HepG2 (cell line): ENCODE results near the gene GMPR. TPM values are rescaled to one million over a fixed set of nuclear protein-coding genes. Genes with fewer than 3 reads are reported as not detected.
A peak's percentile ranks its signal among the peaks of the same experiment; 100 is the strongest.

ENCODE experiments used
- ATAC-seq: fragments of 200-7000 bp; cut with Tn5 transposase; 3 replicates; pipeline ENCODE4 v1.9.1; 2020; ENCODE audit warnings: mild to moderate bottlenecking, moderate library complexity
- BruUV-seq: library from RNA; stranded (reverse); fragments of 400-500 nt; replicated peaks from 2 replicates; lab custom pipeline; 2021; lab: Mats Ljungman, UMichigan
- CTCF ChIA-PET: fragments of 300-600 bp; formaldehyde crosslinking; extraction: SDS; loops from one replicate; lab custom pipeline; 2021; ENCODE audit warnings: low total read pairs, inconsistent platforms, low intra/inter-chr PET ratio; lab: Yijun Ruan, JAX
- POLR2A ChIA-PET: fragments of 350-600 bp; sonication (Branson Sonifier 250); formaldehyde crosslinking; loops from one replicate; lab custom pipeline; 2020; ENCODE audit warnings: antibody characterized with exemption, inconsistent platforms; lab: Yijun Ruan, JAX
- DNase-seq: peaks from one replicate; pipeline ENCODE4 v3.0.0-alpha.2; 2015; ENCODE audit warnings: low spot score
- FAIRE-seq: peaks from 3 replicates; lab custom pipeline; 2011; peaks lifted over from hg19 to GRCh38; lab: Jason Lieb, UNC
- H2AFZ ChIP-seq: one replicate; pipeline ENCODE4 v1.6.1; 2011; ENCODE audit warnings: low read length, inconsistent platforms
- H3K27ac ChIP-seq: fragments of 300-600 bp; 3 replicates; pipeline ENCODE4 v1.8.0; 2011; ENCODE audit warnings: mixed run types, mild to moderate bottlenecking, mixed read lengths, low read length, inconsistent platforms; ENCODE audit not compliant: insufficient read depth; ENCODE audit errors: extremely low read length
- H3K27me3 ChIP-seq, 2 experiments: fragments of 200-600 bp in 1 of 2; 2 replicates in 1 of 2; 3 replicates in 1 of 2; pipeline versions ENCODE4 v1.6.0 to v1.8.0; 2011; ENCODE audit warnings: low read length in 2 of 2, mild to moderate bottlenecking in 2 of 2, moderate library complexity in 2 of 2, inconsistent platforms in 1 of 2; ENCODE audit not compliant: insufficient read depth in 2 of 2, control insufficient read depth in 1 of 2
- H3K36me3 ChIP-seq, 2 experiments: fragments of 200-600 bp in 1 of 2; replicated peaks in 1 of 2; 2 replicates in 1 of 2; 3 replicates in 1 of 2; pipeline versions ENCODE4 v1.5.1 to v1.8.0; 2011; ENCODE audit warnings: low read length in 2 of 2, inconsistent platforms in 1 of 2; ENCODE audit not compliant: insufficient read depth in 2 of 2, control insufficient read depth in 1 of 2
- H3K4me1 ChIP-seq: 2 replicates; pipeline ENCODE4 v1.5.1; 2012; ENCODE audit warnings: low read length, inconsistent platforms; ENCODE audit not compliant: insufficient read depth
- H3K4me2 ChIP-seq: 2 replicates; pipeline ENCODE4 v1.6.0; 2011; ENCODE audit warnings: low read depth, low read length, inconsistent platforms
- H3K4me3 ChIP-seq, 3 experiments: fragments of 200-600 bp in 1 of 3; sonication (generic), shearing (Covaris generic) in 1 of 3; replicated peaks in 1 of 3; 2 replicates each; pipeline ENCODE4 v1.5.1; 2011 to 2016; ENCODE audit warnings: low read length in 3 of 3, inconsistent platforms in 2 of 3, low read depth in 2 of 3, mild to moderate bottlenecking in 2 of 3, control low read depth in 1 of 3, mixed read lengths in 1 of 3; ENCODE audit not compliant: insufficient read depth in 1 of 3
- H3K79me2 ChIP-seq: one replicate; pipeline ENCODE4 v1.6.1; 2011; ENCODE audit warnings: low read length, inconsistent platforms; ENCODE audit not compliant: insufficient read depth
- H3K9ac ChIP-seq: 2 replicates; pipeline ENCODE4 v1.6.0; 2011; ENCODE audit warnings: mild to moderate bottlenecking, low read depth, low read length, inconsistent platforms; ENCODE audit not compliant: insufficient read depth
- H3K9me3 ChIP-seq: 2 replicates; pipeline ENCODE4 v1.5.1; 2012; ENCODE audit warnings: mild to moderate bottlenecking, low read length
- H4K20me1 ChIP-seq: 2 replicates; pipeline ENCODE4 v1.6.0; 2011; ENCODE audit warnings: inconsistent platforms, mild to moderate bottlenecking, low read length, moderate library complexity; ENCODE audit not compliant: insufficient read depth
- ATF7 ChIP-seq, 2 experiments: fragments of 450-650 bp in 1 of 2; sonication (generic) in 1 of 2; formaldehyde crosslinking in 1 of 2; IDR thresholded peaks; 2 replicates each; pipeline versions ENCODE4 v1.4.0 to v1.6.1; 2016 to 2020; ENCODE audit warnings: antibody characterized with exemption in 1 of 2, mild to moderate bottlenecking in 1 of 2, missing genetic modification reagents in 1 of 2
- STAG1 ChIP-seq: sonication (generic); formaldehyde crosslinking; IDR thresholded peaks from 2 replicates; pipeline ENCODE4 v1.4.0; 2020; ENCODE audit warnings: missing genetic modification reagents
- TBP ChIP-seq: sonication (generic); formaldehyde crosslinking; IDR thresholded peaks from 2 replicates; pipeline ENCODE4 v1.5.0; 2020; ENCODE audit warnings: missing genetic modification reagents
- ZNF501 ChIP-seq: sonication (generic); formaldehyde crosslinking; IDR thresholded peaks from 2 replicates; pipeline ENCODE4 v1.5.1; 2020; ENCODE audit warnings: mild to moderate bottlenecking, moderate library complexity, missing genetic modification reagents
- WGBS: methylation state at CpG from one replicate; pipeline ENCODE4 v1.1.6; 2017; ENCODE audit warnings: low lambda C conversion rate; 5-methylcytosine and 5-hydroxymethylcytosine counted together
- in situ Hi-C: cut with HindIII; loops from 2 replicates; pipeline ENCODE4 v1.10.0; 2017; ENCODE audit warnings: low pct_unique_long_range_greater_than_20kb; ENCODE audit not compliant: extremely low pct_ligation_motif_present
- intact Hi-C: fragments of 100-400 bp; cut with micrococcal nuclease; formaldehyde crosslinking; loops from one replicate; pipeline ENCODE4 v1.10.0; 2022; ENCODE audit not compliant: unreplicated experiment
- polyA plus RNA-seq, 8 experiments: library from polyadenylated mRNA; depleted of rRNA in 3 of 8; stranded (reverse) in 7 of 8; unstranded in 1 of 8; fragments of >200 nt; fragmentation: Illumina TruSeq in 4 of 8; extraction: Trizol in 4 of 8; gene quantifications; 2 replicates each; pipeline versions ENCODE4 v1.2.1 to v1.2.3, GENCODE V29; 2011 to 2016; ENCODE audit warnings: low read depth in 4 of 8, missing spikeins in 1 of 8, mixed read lengths in 1 of 8; ENCODE audit not compliant: insufficient read depth in 1 of 8
- total RNA-seq, 5 experiments: library from RNA; depleted of rRNA; stranded (reverse); fragments of >200 nt; fragmentation: Illumina TruSeq; extraction: Trizol; gene quantifications; 2 replicates each; pipeline ENCODE4 v1.2.3, GENCODE V29; 2016; ENCODE audit warnings: low read depth in 1 of 5
- TF ChIP-seq, protein P1 (sequence below): sonication (generic); formaldehyde crosslinking; IDR thresholded peaks from 2 replicates; pipeline ENCODE4 v1.5.0; 2020; ENCODE audit warnings: mild to moderate bottlenecking, missing genetic modification reagents, moderate library complexity
- TF ChIP-seq, protein P2 (sequence below): sonication (generic); formaldehyde crosslinking; IDR thresholded peaks from 2 replicates; pipeline ENCODE4 v1.4.0; 2020; ENCODE audit warnings: missing genetic modification reagents

The GMPR gene
- total and polyA plus RNA-seq, 2 of the 13 experiments (the other 11 are each of a cell fraction or from before 2014, with no cell fraction given): not detected

GRCh38 chr6:16338577-16339264, 100.3 kb downstream of the GMPR start:
- H3K79me2 ChIP-seq: no peaks in the 10 kb centered on the region
- no peaks in the 10 kb centered on the region for H3K4me1 ChIP-seq
- H3K27me3 ChIP-seq: no peaks in the 10 kb centered on the region
- ATAC-seq: peak; percentile 73
- no peak overlapping the region for H3K27ac ChIP-seq
- 97% methylated on average over 10 of the region's 10 CpGs for WGBS
- DNase-seq: no peak
- no peak overlapping the region for H3K9ac ChIP-seq
- FAIRE-seq: peak; percentile 30
- no peaks in the 10 kb centered on the region; a peak in 1 of 5 replicates for H3K36me3 ChIP-seq
- in situ Hi-C loops (loop anchor here (25.0 kb wide), 1 partner anchor 624 kb away; no protein-coding TSS in a partner anchor), intact Hi-C loops (loop anchor here (10.0 kb wide), 1 partner anchor 156 kb away; no protein-coding TSS in a partner anchor)
- H4K20me1 ChIP-seq: no peaks in the 10 kb centered on the region
- no peak overlapping the region for H3K4me3 ChIP-seq
- H2AFZ ChIP-seq: no peak overlapping the region
- ChIA-PET POLR2A (no interaction called here), CTCF (no interaction called here)
- TF ChIP-seq ZNF501: no peak
- TF ChIP-seq, protein P1, sequence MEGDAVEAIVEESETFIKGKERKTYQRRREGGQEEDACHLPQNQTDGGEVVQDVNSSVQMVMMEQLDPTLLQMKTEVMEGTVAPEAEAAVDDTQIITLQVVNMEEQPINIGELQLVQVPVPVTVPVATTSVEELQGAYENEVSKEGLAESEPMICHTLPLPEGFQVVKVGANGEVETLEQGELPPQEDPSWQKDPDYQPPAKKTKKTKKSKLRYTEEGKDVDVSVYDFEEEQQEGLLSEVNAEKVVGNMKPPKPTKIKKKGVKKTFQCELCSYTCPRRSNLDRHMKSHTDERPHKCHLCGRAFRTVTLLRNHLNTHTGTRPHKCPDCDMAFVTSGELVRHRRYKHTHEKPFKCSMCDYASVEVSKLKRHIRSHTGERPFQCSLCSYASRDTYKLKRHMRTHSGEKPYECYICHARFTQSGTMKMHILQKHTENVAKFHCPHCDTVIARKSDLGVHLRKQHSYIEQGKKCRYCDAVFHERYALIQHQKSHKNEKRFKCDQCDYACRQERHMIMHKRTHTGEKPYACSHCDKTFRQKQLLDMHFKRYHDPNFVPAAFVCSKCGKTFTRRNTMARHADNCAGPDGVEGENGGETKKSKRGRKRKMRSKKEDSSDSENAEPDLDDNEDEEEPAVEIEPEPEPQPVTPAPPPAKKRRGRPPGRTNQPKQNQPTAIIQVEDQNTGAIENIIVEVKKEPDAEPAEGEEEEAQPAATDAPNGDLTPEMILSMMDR (CRISPR knock-in tag): peak; percentile 22; the same call in 1 of the 2 replicates
- TF ChIP-seq STAG1 (CRISPR knock-in tag): 0 out of 2 replicates have a peak, but pooled peaks have one; percentile 8
- TF ChIP-seq ATF7 (IDR thresholded peaks at IDR 0.05): peak; percentile 70
- no peak for TF ChIP-seq ATF7 (CRISPR knock-in tag; IDR thresholded peaks at IDR 0.05)
- TF ChIP-seq, protein P2, sequence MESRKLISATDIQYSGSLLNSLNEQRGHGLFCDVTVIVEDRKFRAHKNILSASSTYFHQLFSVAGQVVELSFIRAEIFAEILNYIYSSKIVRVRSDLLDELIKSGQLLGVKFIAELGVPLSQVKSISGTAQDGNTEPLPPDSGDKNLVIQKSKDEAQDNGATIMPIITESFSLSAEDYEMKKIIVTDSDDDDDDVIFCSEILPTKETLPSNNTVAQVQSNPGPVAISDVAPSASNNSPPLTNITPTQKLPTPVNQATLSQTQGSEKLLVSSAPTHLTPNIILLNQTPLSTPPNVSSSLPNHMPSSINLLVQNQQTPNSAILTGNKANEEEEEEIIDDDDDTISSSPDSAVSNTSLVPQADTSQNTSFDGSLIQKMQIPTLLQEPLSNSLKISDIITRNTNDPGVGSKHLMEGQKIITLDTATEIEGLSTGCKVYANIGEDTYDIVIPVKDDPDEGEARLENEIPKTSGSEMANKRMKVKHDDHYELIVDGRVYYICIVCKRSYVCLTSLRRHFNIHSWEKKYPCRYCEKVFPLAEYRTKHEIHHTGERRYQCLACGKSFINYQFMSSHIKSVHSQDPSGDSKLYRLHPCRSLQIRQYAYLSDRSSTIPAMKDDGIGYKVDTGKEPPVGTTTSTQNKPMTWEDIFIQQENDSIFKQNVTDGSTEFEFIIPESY (CRISPR knock-in tag): peak; percentile 87
- TF ChIP-seq TBP: no peak
- H3K9me3 ChIP-seq: no peaks in the 10 kb centered on the region
- H3K4me2 ChIP-seq: no peak overlapping the region
- no TSS peak for BruUV-seq
